Left renal cortex interstitium (tissue), 4 donors: Measurements from ENCODE around the gene ARID1B. TPM values are rescaled to one million over a fixed set of nuclear protein-coding genes. Genes with fewer than 3 reads are reported as not detected.
"Not testable (repeated sequence)": the region's sequence is repeated elsewhere in the genome, so short reads cannot be mapped to it uniquely, and the experiment has no call there.

ENCODE experiments used
- DNase-seq, 4 donors: peaks; one replicate each; pipeline ENCODE4 v3.0.0-alpha.2; 2013; ENCODE audit warnings: low read depth in 4 of 4, low spot score in 2 of 4, missing footprints in 1 of 4
- polyA plus RNA-seq, 4 donors: library from polyadenylated mRNA; unstranded; fragments of 120-200 nt; gene quantifications; one replicate each; pipeline ENCODE4 v1.2.1, GENCODE V29; 2013; ENCODE audit not compliant: insufficient read length in 4 of 4

ARID1B gene
- polyA plus RNA-seq, 4 donors: 68.2 to 91.4 (median 76.9) TPM

- no peak for DNase-seq
These were observed 259.1 kb downstream of the ARID1B start for GRCh38 chr6:157036245-157036711.

GRCh38 chr6:157037165-157037564 lies 260.0 kb downstream of the ARID1B start:
- no peak for DNase-seq

- no peak for DNase-seq
These were observed 261.4 kb downstream of the ARID1B start for GRCh38 chr6:157038610-157039009.

GRCh38 chr6:157039639-157040038 lies 262.5 kb downstream of the ARID1B start:
- not testable (repeated sequence) for DNase-seq

- DNase-seq: no peak
These were observed 263.0 kb downstream of the ARID1B start for GRCh38 chr6:157040191-157040590.

- no peak for DNase-seq
These were observed 268.8 kb downstream of the ARID1B start for GRCh38 chr6:157045831-157046454.

GRCh38 chr6:157046776-157047175 lies 269.6 kb downstream of the ARID1B start:
- DNase-seq: no peak

GRCh38 chr6:157047328-157047727 lies 270.1 kb downstream of the ARID1B start:
- no peak for DNase-seq

GRCh38 chr6:157047951-157048350 lies 270.8 kb downstream of the ARID1B start:
- no peak for DNase-seq

GRCh38 chr6:157049133-157049532 lies 272.0 kb downstream of the ARID1B start:
- DNase-seq: no peak

- DNase-seq: no peak
These were observed 273.5 kb downstream of the ARID1B start for GRCh38 chr6:157050537-157051265.

- no peak for DNase-seq
These were observed 277.4 kb downstream of the ARID1B start for GRCh38 chr6:157054531-157054979.

GRCh38 chr6:157055863-157056262 lies 278.7 kb downstream of the ARID1B start:
- no peak for DNase-seq

- DNase-seq: no peak
These were observed 279.1 kb downstream of the ARID1B start for GRCh38 chr6:157056275-157056674.

GRCh38 chr6:157058574-157058973 lies 281.4 kb downstream of the ARID1B start:
- no peak for DNase-seq

GRCh38 chr6:157059781-157060180 lies 282.6 kb downstream of the ARID1B start:
- no peak for DNase-seq

GRCh38 chr6:157060440-157060952 lies 283.3 kb downstream of the ARID1B start:
- no peak for DNase-seq

GRCh38 chr6:157061770-157062594 lies 284.8 kb downstream of the ARID1B start:
- DNase-seq: no peak

GRCh38 chr6:157063176-157063905 lies 286.2 kb downstream of the ARID1B start:
- DNase-seq: no peak

- DNase-seq: no peak
These were observed 286.7 kb downstream of the ARID1B start for GRCh38 chr6:157063923-157064322.
